T1000 (cell line): ENCODE results near the gene NABP1.

Experiments
- DNase-seq: peaks from one replicate; lab custom pipeline; 2025; ENCODE audit warnings: mixed read lengths; lab: John Stamatoyannopoulos, UW

The NABP1 gene

DNA sequence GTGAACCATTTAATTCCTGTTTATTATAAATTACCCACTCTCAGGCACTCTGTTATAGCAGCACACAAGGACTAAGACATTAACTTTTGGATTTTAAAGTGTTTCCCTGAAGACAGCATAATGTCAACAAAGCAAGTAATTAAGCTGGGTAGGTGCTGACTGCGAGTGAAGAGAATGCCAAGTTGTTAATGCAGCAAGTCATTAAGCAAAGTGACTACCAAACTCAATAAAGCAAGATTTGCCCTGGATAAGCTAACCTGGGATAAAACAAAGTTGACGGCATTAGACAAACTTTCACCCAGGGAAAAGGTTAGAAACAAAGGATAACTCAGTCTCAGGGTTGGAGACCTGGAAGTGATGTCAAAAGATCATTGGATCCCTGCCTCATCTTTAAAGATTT is 28.4 kb upstream of the NABP1 start:
- DNase-seq, result no peak

DNA sequence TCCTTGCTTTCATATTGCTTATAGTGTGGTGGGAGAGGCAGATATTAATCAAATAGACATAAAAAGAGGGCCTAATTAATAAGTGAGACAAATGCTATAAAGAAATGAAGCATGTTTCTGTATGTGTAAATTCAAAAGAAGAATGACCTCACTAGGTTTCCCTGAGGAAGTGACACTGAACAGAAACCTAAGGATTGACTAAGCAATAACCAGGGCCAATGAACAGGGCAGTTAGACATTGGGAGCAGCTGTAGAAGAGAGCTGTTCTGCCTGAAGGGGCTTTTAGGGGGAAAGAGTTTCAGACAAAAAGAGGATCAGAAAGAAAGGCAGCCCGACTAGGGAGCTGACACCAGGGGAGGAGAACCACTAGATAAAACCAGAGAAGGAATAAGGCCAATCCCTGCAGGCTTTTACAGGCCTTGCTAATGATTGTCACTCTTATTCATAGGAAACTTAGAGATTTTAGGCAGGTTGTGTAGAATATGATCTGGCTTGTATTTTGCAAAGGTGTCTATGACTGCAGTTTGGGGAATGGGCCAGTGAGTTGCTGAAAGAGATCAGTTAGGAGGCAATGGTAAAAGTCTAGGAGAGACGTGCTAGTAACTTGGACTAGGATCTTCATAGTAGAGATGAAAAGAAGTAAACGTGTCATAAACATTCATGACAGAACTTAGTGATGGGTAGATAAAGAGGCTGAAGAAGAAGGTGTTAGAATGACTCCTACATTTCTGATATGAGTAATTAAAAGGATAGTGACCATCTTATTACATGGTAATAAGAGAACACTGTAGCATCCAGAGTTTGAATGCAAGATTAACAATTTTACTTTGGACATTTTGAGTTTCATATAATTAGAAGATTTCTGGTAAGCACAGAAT is 26.8 kb upstream of the NABP1 start:
- DNase-seq, result no peak

DNA sequence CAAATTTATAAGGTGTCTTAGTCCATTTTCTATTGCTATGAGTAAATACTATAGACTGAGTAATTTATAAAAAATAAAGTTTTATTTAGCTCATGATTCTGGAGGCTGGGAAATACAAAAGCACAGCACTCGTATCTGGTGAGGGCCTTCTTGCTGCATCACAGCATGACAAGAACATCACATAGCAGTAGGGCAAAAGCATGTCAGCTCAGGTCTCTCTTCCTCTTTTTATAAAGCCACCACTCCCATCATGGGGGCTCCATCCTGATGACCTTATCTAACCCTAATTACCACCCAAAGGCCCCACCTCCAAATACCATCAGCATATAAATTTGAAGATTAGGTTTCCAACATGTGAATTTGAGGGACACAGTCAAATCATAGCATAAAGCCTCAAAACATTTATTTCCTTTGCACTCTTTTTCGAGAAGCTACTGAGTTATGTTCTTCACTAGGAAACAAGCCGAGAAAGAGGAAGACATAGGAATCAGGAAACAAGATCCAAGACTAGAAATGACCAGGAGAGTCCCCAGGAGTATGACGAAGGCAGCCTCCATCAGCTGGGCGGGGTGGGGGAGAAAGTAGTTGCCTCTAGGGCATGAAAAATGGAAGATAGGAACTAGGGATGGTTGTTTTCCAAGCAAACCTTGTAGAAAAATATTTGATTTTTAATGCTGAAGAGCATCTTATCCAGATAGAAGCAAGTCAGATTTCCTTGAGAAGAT is 24.1 kb upstream of the NABP1 start:
- no peak for DNase-seq

DNA sequence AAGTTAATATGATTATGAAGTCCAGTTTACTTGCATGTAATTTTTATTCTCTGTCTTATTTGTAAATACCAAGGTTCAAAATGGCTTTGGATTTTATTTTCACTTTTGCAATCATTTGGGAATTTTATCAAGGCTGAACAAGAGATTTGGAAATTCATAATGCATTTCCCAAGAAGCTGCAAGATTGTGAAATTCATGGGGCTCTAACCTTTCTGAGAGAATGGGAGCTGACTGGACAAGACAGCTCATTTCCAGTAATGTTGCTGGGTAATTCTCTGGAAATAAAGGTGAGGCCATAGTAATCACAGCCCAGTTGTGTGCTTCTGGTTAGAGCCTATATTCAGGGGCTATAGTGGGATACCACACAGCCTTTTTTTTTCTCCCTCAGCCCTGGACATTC is 21.5 kb upstream of the NABP1 start:
- no peak for DNase-seq

DNA sequence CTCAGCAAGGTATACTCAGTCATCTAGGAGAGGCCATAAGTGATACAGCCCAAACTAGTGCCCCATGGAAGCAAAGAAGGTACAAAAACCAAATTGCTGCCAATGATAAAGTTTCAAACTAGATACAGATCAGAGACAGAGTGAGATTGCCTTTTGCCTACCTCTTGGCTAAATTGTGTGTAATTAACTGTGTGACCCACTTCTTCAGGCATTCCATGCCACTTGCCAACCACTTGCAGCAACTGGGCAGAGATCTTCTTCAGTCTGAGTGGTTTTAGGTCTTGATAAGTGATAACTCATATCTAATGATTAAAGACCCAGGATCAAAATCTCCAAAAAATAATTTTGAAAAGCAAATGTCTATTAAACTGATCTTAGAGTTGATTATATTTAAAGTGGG is 21.1 kb upstream of the NABP1 start:
- DNase-seq, result no peak

DNA sequence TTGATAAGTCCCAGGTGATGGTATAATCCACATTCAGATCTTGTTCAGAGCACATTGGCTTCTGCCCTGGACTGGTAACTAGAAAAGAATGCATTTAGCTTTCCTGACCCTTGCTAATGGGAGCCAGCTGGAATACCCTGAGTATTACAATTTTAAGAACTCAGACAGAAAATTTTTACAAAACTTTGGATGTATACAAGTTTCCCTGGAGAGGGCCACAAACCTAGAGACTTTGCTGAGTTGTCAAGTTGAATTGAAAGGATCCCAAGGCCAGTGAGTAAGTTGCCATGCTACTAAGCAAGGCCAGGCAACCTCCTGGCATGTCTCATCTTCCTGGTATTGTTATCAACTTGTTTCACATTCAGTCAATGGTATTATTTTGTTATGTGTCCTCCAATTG is 20.0 kb upstream of the NABP1 start:
- no peak for DNase-seq

DNA sequence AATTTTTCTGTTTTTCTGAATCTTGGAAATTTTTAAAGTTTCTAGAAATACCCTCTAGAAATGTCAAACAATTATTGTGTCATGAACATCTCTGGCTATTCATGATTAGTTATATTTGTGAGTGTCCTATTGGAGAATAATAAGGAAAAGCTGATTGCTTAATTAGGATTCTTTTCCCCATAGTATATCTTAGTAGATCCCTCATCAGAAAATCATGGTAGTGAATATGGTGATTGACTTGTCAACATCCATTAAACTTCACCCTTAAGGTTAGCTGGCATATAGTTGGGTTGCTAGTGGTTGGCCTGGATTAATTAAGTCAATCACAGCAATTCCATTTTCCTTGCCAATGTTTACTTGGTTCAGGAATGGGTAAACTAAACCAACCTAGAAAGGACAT is 18.7 kb upstream of the NABP1 start:
- no peak for DNase-seq

DNA sequence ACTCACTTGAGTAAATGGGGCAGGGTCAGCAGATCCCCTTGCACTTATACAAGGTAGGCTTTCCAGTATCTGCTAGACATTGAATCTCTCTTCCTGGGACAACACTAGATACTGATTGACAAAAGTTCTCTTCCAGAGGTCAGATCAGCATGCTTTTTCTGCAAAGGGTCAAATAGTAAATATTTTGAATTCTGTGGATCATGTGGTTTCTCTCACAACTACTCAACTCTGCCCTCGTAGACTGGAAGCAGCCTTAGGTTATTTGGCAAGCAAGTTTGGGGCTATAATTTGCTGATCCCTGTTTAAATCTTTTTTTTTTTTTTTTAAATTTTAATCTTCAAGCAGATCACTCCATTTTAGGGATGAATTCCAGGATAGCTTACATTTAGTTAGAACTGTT is 17.4 kb upstream of the NABP1 start:
- DNase-seq, result no peak

DNA sequence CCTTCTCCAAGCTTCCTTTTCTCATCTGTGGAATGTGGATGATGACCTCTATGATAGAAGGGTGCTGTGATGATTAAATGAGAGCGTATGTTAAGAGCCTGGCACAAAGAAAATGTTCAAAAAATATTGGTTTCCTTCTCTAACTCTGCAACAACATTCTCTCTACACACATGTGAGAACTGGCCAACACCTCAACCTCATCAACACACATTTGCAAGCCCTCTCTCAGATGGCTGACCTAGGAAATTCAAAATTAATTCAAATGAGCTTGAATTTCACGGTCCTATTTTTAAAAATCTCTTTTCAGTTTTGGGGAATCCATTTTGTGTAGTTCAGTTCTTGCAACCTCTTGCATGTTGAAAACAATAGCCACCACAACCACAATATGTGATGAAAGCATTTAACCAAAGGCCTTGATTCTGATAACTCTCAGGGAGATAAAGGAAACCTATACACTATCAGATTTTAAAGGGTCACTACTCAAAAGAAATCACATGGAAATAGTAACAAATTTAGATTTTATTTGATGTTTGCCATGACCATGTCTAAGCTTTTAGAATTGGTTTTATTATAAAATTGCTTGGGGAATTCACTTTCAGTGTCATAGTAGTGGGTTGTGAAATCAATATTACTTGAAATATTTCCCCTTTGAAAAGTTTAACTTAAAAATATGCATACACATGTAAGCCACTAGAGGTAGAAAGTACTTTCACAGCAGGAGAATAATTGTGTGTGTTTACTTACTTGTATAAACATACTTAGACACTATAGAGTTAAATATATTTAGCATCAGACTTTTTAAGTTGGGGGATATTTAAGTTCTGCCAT is 16.6 kb upstream of the NABP1 start:
- no peak for DNase-seq

DNA sequence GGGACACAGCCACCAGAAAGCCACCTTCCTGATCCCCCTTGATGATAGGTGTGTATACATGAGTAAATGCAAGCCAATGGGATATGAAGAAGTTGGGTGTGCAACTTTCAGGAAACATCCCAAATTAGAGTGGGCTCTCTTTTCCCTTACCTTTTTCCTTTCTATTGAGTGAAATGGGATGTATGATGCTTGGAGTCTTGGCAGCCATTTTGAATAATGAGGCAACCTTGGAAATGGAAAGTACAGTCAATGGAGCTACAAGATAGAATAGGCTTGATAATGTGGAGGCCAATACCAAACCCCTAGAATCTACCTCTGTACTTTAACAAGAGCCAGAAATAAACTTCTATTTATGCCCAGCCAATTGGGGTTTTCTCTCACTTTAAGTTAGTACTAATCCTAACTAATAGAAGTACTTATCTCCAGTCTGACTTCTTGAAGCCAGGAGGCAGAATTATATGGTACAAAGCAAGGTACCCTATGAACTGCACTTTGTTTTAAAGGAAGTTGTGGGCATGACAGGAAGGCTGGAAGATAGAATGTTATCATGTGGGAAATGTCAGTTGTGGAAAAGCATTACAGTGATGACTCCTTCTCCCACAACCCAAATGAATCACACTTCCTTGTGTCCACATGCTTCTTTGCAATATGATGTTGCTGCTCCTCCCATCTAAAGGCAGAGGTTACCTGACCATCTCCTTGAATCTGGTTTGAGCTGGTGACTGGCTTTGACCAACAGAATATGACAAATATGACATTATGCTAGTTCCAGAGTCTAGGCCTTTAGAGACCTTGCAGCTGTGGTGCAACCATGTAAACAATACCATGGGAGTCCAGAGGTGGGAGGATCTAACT is 12.9 kb upstream of the NABP1 start:
- DNase-seq, result no peak

DNA sequence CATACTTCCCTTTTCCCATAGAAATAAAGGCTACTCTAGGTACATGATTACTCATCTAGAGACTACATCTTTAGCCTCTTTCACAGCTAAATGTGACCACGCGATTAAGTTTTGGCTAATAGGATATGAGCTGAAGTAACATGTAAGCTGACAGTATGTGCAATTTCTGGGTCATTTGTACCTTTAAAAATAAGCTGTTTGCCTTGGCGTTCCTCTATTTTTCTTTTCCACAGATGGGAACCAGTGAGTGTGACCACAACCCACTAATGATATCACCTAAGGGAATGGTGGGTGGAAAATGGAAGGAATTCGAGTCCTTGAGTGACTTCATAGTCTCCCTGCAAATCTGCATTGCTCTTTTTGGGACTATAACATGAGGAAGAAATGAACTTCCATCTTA is 11.7 kb upstream of the NABP1 start:
- DNase-seq, result no peak

DNA sequence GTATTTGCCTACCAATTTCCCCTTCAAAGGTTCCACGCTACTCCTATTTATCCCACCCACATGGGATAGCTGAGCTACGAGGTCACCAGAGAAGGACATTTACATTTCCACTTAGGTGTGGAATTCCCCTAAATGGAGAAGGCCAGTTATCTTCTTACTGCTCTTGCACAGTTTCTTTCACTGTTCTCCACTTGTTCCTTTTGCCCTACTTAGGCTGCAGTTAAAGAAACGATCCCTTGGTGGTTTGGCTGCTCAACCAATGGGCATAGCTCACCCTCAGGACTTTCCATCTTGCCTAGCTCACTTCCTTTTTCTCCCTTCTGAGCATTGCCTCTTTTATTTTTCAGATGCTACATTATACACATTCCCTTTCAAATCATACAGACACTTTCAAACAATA is 11.2 kb upstream of the NABP1 start:
- DNase-seq, result no peak

DNA sequence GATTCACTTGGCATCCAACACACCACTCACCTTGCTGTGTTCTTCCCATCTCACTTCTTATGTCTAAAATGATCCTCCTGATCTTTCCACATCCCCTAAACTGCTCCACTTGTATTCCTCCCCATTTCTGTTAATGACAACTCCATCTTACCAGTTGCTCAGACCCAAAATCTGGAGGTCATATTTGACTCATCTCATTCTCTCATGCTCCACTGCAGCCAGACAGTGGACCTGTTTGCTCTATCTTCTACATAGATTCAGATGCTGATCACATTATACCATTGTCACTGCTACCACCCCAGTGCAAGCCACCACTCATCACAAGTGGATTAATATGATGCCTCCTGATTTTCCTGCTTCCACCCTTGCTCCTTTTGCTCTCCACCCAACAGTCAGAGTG is 7.9 kb upstream of the NABP1 start:
- DNase-seq, result no peak

DNA sequence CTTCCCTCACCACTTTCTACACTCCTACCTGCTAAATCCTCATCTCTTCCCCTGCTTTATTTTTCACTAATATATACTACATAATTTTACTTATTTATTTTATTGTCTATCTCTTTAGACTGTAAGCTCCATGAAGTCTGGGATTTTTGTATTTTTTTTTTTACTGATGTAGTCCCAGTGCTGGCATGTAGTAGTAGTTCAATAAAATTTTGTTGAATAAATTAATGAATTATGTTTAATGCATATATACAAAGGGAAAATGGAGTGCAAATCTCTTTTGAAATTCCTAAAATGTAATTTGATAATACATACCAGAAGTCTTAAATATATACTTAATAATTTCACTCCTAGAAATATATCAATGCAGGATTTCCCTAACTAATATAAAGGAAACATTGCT is 7.1 kb upstream of the NABP1 start:
- DNase-seq, result no peak

DNA sequence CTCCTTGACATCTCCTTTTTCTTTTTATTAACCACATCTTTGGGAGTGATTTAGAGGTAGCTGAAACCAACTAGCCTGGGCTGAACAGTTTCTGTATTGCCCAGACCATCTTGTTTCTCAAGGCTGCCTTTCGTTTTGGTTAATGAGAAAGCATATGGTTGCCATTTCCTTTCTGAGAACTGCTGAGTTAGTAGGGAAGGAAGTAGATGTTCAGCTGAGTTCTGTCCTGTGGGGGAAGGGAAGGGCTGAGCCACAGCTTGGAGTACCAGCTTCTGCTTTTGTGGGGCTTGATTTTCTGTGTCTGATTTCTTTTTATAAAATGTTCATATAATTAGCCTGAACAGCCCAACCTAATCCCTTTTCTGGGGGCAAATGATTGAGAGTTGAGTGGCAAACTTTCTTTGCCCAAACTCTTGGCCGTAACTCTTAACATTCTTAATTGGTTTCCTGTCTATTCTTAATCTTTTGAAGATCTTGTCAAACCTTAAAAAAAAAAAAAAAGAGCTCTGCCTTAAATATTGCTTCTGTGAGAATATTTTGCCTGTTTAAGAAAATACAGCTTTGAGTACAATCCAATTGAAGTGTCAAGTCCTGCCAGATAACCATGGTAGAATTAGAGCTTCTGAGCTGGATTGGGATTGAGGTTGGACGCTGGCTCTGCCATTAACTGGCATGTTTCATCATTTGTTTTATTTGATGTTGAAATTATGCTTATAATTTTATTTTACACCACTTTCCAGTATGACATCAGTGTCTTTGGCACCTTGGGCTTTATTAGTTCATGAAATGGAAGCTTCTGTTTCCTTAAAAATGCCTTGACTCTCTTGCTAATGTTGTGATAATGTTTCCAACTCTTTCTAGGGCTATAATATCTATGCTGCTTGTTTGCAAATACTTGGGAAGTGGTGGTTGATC is 1.9 kb upstream of the NABP1 start:
- no peak for DNase-seq

DNA sequence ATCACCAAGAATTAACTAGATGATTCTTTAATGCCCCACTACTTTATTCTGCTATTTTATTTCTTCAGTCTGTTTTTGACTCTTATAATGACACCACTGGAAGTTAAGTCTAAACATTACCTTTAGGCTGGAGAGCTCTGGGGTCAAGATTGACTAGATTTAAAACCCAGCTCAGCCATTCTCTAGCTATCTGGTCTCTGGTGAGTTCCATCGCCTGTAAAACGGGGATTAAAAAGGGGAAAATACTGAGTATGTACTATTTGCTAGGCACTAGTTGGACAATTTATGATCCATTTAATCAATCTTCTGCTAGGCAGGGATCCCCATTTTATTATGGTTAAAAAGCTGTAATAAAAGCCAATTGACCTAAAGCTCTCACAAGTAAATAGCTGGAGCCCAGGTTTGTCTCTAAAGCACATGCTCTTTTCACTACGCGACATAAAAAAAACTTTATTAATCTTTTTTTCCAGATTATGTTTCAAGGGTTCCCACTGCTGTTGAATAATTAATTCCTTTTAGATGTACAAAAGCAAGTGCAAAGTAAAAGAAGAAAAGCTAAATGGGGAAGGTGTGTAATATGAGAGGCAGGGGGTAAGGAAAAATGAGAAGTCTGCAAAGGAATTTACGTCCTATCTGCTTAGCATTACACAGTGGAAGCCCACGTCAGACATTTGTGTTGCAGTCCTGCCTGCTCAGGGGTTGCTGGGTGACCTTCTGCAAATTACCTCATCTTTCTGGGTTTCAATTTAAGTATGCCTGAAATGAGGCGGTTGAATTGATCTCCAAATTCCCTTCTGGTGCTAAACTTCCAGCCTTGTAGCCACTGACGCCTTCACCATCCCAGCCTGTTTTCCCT is 918 bp upstream of the NABP1 start:
- DNase-seq, result no peak

DNA sequence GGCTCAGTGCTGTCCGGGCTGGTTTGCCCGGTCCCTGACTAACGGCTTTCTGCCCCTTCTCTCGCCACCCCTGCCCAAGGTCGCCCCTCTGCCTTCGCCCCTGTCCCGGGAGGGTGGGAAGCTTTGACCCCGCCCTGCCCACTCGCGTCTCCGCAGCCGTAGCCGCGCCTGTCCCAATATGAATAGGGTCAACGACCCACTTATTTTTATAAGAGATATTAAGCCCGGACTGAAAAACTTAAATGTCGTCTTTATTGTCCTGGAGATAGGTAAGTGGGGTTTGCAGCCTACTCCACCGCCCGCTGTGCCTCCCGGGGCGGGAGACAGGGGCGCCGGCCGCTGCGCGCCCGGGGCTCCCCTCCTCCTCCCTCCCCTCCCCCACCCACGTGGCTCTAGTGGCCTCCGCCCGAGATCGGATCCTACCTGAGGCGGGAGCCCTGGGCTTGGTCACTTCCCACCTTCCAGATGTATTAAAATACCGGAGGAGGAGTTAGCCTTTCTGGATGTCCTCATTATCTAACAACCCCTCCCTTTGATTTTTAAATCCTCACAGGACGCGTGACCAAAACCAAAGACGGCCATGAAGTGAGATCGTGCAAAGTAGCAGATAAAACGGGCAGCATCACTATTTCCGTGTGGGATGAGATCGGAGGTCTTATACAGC is 633 bp downstream of the NABP1 start:
- no peak for DNase-seq

DNA sequence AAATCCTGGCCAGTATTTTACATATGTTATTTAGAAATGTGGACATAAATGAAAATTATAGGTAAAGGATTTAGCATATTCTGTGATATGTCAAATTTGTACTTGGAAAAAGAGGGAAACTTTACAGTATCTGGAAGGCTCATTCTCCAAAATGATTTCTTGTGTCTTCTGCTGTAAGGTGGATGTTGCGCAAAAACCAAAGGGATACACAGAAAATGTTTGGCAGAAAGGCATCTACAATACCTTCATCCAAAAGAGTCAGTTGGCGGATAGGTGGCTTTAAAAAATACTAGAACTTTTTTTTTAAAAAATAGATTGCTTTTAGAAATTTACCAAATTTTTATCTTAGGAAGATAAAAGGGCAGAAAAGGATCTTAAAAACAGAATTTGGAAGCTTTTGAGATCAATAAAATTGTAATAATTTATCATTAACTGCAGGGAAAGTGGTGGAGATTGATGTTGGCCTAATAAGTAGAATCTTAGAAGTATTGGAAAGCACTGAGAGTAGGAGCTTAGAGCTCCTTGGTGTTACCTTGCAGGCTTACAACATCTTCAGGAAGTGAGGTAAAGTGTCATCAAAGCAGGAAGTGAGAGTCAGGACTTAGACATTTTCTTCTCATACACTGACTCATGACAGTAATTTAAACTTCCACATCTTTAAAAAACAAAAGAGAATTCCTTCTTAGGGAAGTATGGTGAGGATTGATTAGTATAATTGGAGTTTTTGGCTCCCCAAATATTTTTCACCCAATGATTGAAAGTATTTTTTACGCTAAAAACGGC is 2.1 kb downstream of the NABP1 start:
- no peak for DNase-seq
